Upper lobe of left lung (tissue), 6 donors: ENCODE data around the gene RBM33. TPM values are rescaled to one million over a fixed set of nuclear protein-coding genes. Genes with fewer than 3 reads are reported as not detected.

ENCODE experiments used
- ATAC-seq, 2 donors: fragments of 200-7000 bp; cut with Tn5 transposase; one replicate each; pipeline ENCODE4 v1.9.1; 2022; ENCODE audit warnings: mild to moderate bottlenecking in 2 of 2, moderate library complexity in 2 of 2; ENCODE audit not compliant: low FRiP score in 2 of 2
- DNase-seq, 2 donors: peaks; one replicate each; pipeline ENCODE4 v3.0.0-alpha.2; 2019 to 2020
- H3K27ac ChIP-seq, 4 donors: fragments of 200-600 bp; sonication (generic); one replicate each; pipeline ENCODE4 v1.5.1; 2016 to 2019
- H3K27me3 ChIP-seq, 4 donors: fragments of 200-600 bp; sonication (generic); one replicate each; pipeline ENCODE4 v1.5.1; 2017 to 2019
- H3K36me3 ChIP-seq, 4 donors: fragments of 200-600 bp; sonication (generic); one replicate each; pipeline ENCODE4 v1.5.1; 2016 to 2019
- H3K4me1 ChIP-seq, 4 donors: fragments of 200-600 bp; sonication (generic); one replicate each; pipeline ENCODE4 v1.5.1; 2018 to 2019
- H3K4me3 ChIP-seq, 4 donors: fragments of 200-600 bp; sonication (generic); one replicate each; pipeline ENCODE4 v1.5.1; 2017 to 2019; ENCODE audit warnings: mild to moderate bottlenecking in 2 of 4, moderate library complexity in 1 of 4
- H3K9me3 ChIP-seq, 4 donors: fragments of 200-600 bp; sonication (generic); one replicate each; pipeline ENCODE4 v1.5.1; 2018 to 2019
- CTCF ChIP-seq, 6 experiments: fragments of 450-650 bp in 4 of 6; fragments of 200-600 bp in 2 of 6; sonication (generic) in 2 of 6; IDR thresholded peaks; one replicate each; pipeline ENCODE4 v1.5.1; 2016 to 2019; ENCODE audit warnings: antibody characterized with exemption in 6 of 6
- EP300 ChIP-seq, 4 donors: sonication (generic); formaldehyde crosslinking; IDR thresholded peaks; one replicate each; pipeline ENCODE4 v1.5.1; 2017; ENCODE audit warnings: antibody characterized with exemption in 4 of 4, control low read depth in 2 of 4
- POLR2A ChIP-seq, 4 donors: fragments of 450-650 bp; IDR thresholded peaks; one replicate each; pipeline ENCODE4 v1.5.1; 2016 to 2017; ENCODE audit warnings: antibody characterized with exemption in 4 of 4, mild to moderate bottlenecking in 2 of 4
- POLR2AphosphoS5 ChIP-seq, 2 donors: sonication (generic); formaldehyde crosslinking; IDR thresholded peaks; one replicate each; pipeline ENCODE4 v1.5.1; 2017; ENCODE audit warnings: antibody characterized with exemption in 2 of 2
- WGBS, 2 donors: methylation state at CpG; one replicate each; pipeline ENCODE4 v1.1.5; 2017 to 2018; 5-methylcytosine and 5-hydroxymethylcytosine counted together
- total RNA-seq, 6 donors: library from RNA; depleted of rRNA in 4 of 6; stranded (reverse); fragments of >200 nt in 4 of 6; gene quantifications; one replicate each; pipeline versions ENCODE4 v1.1.0 to v1.2.1, GENCODE V29; 2016 to 2021
- donor health status: DM: no; HTN: no; CAD: no; lungs with moderate emphysema.
- donor health status: DM: no; HTN: yes; CAD: no; lungs with severe emphysema.

The RBM33 gene
- total RNA-seq, 6 donors from 2014 or later: 40.6 to 179 (median 76.4) TPM

DNA sequence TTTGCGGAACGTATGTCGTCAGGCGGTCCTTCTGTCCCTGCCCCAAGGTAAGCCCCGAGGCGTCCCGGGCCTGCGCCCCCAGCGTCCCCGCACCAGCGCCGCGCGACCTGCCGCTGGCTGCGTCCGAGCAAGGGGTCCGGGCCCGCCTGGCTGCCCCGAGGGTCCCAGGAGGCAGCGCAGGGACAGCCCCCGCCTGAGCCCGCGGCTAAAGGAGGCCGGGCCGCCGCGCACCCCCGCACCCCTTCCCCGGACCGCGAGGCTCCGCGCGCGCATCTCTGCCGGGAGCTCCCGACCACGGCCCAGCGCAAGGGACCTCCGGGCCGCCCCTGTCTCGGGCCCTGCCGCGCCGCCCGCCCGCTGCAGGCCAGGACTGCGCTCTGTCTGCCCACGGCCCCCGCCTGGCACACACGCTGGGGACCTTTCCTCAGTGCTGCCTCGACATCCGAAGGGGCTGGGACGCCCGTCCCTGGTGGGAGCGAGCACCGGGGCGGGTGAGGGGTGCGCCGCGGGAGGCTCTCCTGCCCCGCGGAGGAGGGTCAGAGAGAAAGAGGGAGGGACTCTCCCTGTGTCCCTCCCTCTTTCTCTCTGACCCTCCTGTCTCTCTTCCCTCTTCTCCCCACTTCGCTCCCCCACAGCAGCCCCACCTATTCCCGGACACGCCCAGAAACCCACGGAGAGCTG is 142.8 kb downstream of the RBM33 start:
- Histone ChIP-seq H3K27me3 (peaks cover 0 to 4% (median 0%) of the 10 kb centered on the region in 4 donors), H3K4me3 (peak overlapping the region in 3 of 4 donors; percentile 38 to 45 (median 43)), H3K27ac (no peak overlapping the region), H3K9me3 (no peaks in the 10 kb centered on the region), H3K36me3 (peaks cover 0 to 16% (median 9%) of the 10 kb centered on the region in 4 donors), H3K4me1 (peaks cover 5 to 12% (median 9%) of the 10 kb centered on the region in 4 donors)
- WGBS, 2 donors: 4 to 12% methylated on average over 25 to 66 of the region's 68 CpGs
- DNase-seq (peak in 1 of 2 donors; percentile 84), ATAC-seq (peak in 1 of 2 donors; percentile 37)
- TF ChIP-seq CTCF (IDR thresholded peaks at IDR 0.05) (no peak), POLR2A (IDR thresholded peaks at IDR 0.05) (no peak), POLR2AphosphoS5 (IDR thresholded peaks at IDR 0.05) (no peak), EP300 (IDR thresholded peaks at IDR 0.05) (no peak)

GRCh38 chr7:155788616-155789000 is 144.1 kb downstream of the RBM33 start:
- Histone ChIP-seq H3K27me3 (peaks cover 0 to 4% (median 0%) of the 10 kb centered on the region in 4 donors), H3K4me3 (no peak overlapping the region), H3K9me3 (no peaks in the 10 kb centered on the region), H3K36me3 (peaks cover 0 to 9% (median 3%) of the 10 kb centered on the region in 4 donors), H3K4me1 (peaks cover 5 to 12% (median 9%) of the 10 kb centered on the region in 4 donors), H3K27ac (no peak overlapping the region)
- ATAC-seq (peak in 1 of 2 donors; percentile 4), DNase-seq (no peak)
- whole genome bisulfite sequencing, 2 donors: 90 to 91% methylated on average over 12 to 22 of the region's 22 CpGs
- TF ChIP-seq POLR2A (IDR thresholded peaks at IDR 0.05) (no peak), EP300 (IDR thresholded peaks at IDR 0.05) (no peak), CTCF (IDR thresholded peaks at IDR 0.05) (no peak), POLR2AphosphoS5 (IDR thresholded peaks at IDR 0.05) (no peak)

- DNase-seq: no peak
- peaks cover 0 to 4% (median 0%) of the 10 kb centered on the region in 4 donors for H3K27me3 ChIP-seq
- H3K4me3 ChIP-seq: no peak overlapping the region
- H3K36me3 ChIP-seq: peaks cover 0 to 4% (median under 1%) of the 10 kb centered on the region in 4 donors
- 90% methylated on average over 26 to 29 of the region's 29 CpGs for WGBS, 2 donors
- H3K27ac ChIP-seq: no peak overlapping the region
- H3K4me1 ChIP-seq: peaks cover 5 to 12% (median 9%) of the 10 kb centered on the region in 4 donors
- H3K9me3 ChIP-seq: no peaks in the 10 kb centered on the region
- TF ChIP-seq CTCF (IDR thresholded peaks at IDR 0.05) (no peak), EP300 (IDR thresholded peaks at IDR 0.05) (no peak), POLR2A (IDR thresholded peaks at IDR 0.05) (no peak), POLR2AphosphoS5 (IDR thresholded peaks at IDR 0.05) (no peak)
- no peak for ATAC-seq
These were observed 144.7 kb downstream of the RBM33 start for GRCh38 chr7:155789001-155789725.

DNA sequence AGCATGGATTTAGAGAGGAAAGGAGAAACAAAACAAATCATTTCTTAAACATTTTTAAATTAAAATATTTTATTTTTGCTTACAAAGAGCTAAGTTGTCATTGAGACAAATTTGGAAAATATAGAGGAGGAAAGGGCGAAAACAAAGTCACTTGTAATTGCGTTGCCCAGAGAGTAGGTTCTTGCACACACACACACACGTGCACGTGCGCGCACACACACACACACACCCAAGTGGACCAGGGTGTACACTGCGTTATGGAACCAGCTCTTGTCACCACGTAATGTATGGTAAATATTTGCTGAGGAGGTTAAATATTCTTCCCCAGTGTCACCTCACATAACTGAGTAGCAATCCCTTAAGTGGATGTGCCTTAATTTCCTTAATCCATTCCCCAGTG is 146.2 kb downstream of the RBM33 start:
- Histone ChIP-seq H3K4me3 (no peak overlapping the region), H3K9me3 (no peaks in the 10 kb centered on the region), H3K27me3 (peaks cover 0 to 4% (median 0%) of the 10 kb centered on the region in 4 donors), H3K4me1 (peaks cover 5 to 12% (median 9%) of the 10 kb centered on the region in 4 donors), H3K27ac (no peak overlapping the region), H3K36me3 (no peaks in the 10 kb centered on the region)
- 53 to 78% methylated on average over 8 of the region's 8 CpGs for WGBS, 2 donors
- ATAC-seq: no peak
- no peak for DNase-seq
- no peak for TF ChIP-seq CTCF (IDR thresholded peaks at IDR 0.05)
- TF ChIP-seq POLR2A (IDR thresholded peaks at IDR 0.05): no peak
- no peak for TF ChIP-seq POLR2AphosphoS5 (IDR thresholded peaks at IDR 0.05)
- TF ChIP-seq EP300 (IDR thresholded peaks at IDR 0.05): no peak
